IMR-90 (cell line): ENCODE results near the gene SLC39A11. TPM values are rescaled to one million over a fixed set of nuclear protein-coding genes. Genes with fewer than 3 reads are reported as not detected.

Source experiments
- ATAC-seq: fragments of 200-7000 bp; cut with Tn5 transposase; 2 replicates; pipeline ENCODE4 v1.9.1; 2020; ENCODE audit warnings: low read depth, mild to moderate bottlenecking, moderate library complexity
- BruUV-seq: library from RNA; stranded (reverse); fragments of 400-500 nt; replicated peaks from 2 replicates; lab custom pipeline; 2021; lab: Mats Ljungman, UMichigan
- CTCF ChIA-PET: fragments of 300-600 bp; formaldehyde crosslinking; extraction: SDS; loops from one replicate; lab custom pipeline; 2021; ENCODE audit warnings: antibody characterized with exemption; lab: Yijun Ruan, JAX
- POLR2A ChIA-PET: fragments of 300-600 bp; sonication (Branson Sonifier 250); formaldehyde crosslinking; loops from one replicate; lab custom pipeline; 2022; ENCODE audit warnings: antibody characterized with exemption; ENCODE audit not compliant: unreplicated experiment; lab: Charles Lee
- DNase-seq: peaks from one replicate; pipeline ENCODE4 v3.0.0; 2013
- H2AFZ ChIP-seq: replicated peaks from 2 replicates; pipeline ENCODE3; 2013; ENCODE audit warnings: low read length, mild to moderate bottlenecking; ENCODE audit not compliant: poor library complexity
- H2AK5ac ChIP-seq: 2 replicates; pipeline ENCODE4 v1.6.1; 2013; ENCODE audit warnings: low read depth, low read length, inconsistent platforms
- H2AK9ac ChIP-seq: replicated peaks from 2 replicates; pipeline ENCODE3; 2013; ENCODE audit warnings: mild to moderate bottlenecking, low read depth, low read length, moderate library complexity; ENCODE audit not compliant: poor library complexity
- H2BK120ac ChIP-seq: 2 replicates; pipeline ENCODE4 v1.6.1; 2013; ENCODE audit warnings: low read depth, low read length, inconsistent platforms
- H2BK15ac ChIP-seq: 3 replicates; pipeline ENCODE4 v1.6.1; 2013; ENCODE audit warnings: low read depth, low read length, inconsistent platforms
- H2BK20ac ChIP-seq: 2 replicates; pipeline ENCODE4 v1.6.1; 2013; ENCODE audit warnings: low read depth, mild to moderate bottlenecking, inconsistent platforms, low read length, moderate library complexity
- H2BK5ac ChIP-seq: 2 replicates; pipeline ENCODE4 v1.6.1; 2013; ENCODE audit warnings: mild to moderate bottlenecking, low read depth, low read length, inconsistent platforms; ENCODE audit not compliant: poor library complexity, severe bottlenecking
- H3K14ac ChIP-seq: replicated peaks from 2 replicates; pipeline ENCODE4 v1.6.1; 2013; ENCODE audit warnings: low read depth, low read length, inconsistent platforms
- H3K18ac ChIP-seq: 2 replicates; pipeline ENCODE4 v1.6.1; 2013; ENCODE audit warnings: low read depth, low read length, control low read depth
- H3K23ac ChIP-seq: 2 replicates; pipeline ENCODE4 v1.6.1; 2013; ENCODE audit warnings: low read depth, low read length, inconsistent platforms
- H3K27ac ChIP-seq: 2 replicates; pipeline ENCODE4 v1.5.1; 2013; ENCODE audit warnings: mild to moderate bottlenecking, control low read depth, low read length; ENCODE audit not compliant: insufficient read depth
- H3K27me3 ChIP-seq: 2 replicates; pipeline ENCODE4 v1.6.1; 2013; ENCODE audit warnings: low read length; ENCODE audit not compliant: control insufficient read depth, insufficient read depth
- H3K36me3 ChIP-seq: 2 replicates; pipeline ENCODE4 v1.6.1; 2013; ENCODE audit warnings: low read length, mixed read lengths; ENCODE audit not compliant: control insufficient read depth, insufficient read depth
- H3K4ac ChIP-seq: 2 replicates; pipeline ENCODE4 v1.6.1; 2013; ENCODE audit warnings: low read depth, low read length, inconsistent platforms
- H3K4me1 ChIP-seq: 2 replicates; pipeline ENCODE4 v1.6.1; 2013; ENCODE audit warnings: low read length, mixed read lengths; ENCODE audit not compliant: control insufficient read depth, insufficient read depth
- H3K4me2 ChIP-seq: 2 replicates; pipeline ENCODE4 v1.6.1; 2013; ENCODE audit warnings: low read depth, mild to moderate bottlenecking, control low read depth, low read length, moderate library complexity
- H3K4me3 ChIP-seq: 2 replicates; pipeline ENCODE4 v1.5.1; 2013; ENCODE audit warnings: low read depth, mild to moderate bottlenecking, control low read depth, low read length, moderate library complexity; ENCODE audit not compliant: insufficient read depth
- H3K56ac ChIP-seq: 2 replicates; pipeline ENCODE4 v1.6.1; 2013; ENCODE audit warnings: low read length, inconsistent platforms; ENCODE audit not compliant: insufficient read depth; ENCODE audit errors: extremely low read depth
- H3K79me1 ChIP-seq, 2 experiments: 2 replicates each; pipeline ENCODE4 v1.6.1; 2013; ENCODE audit warnings: low read length in 2 of 2, inconsistent platforms in 1 of 2, low read depth in 1 of 2
- H3K9ac ChIP-seq: 2 replicates; pipeline ENCODE4 v1.6.1; 2013; ENCODE audit warnings: low read depth, low read length, control low read depth
- H3K9me1 ChIP-seq: 2 replicates; pipeline ENCODE4 v1.6.1; 2013; ENCODE audit warnings: low read length, inconsistent platforms; ENCODE audit not compliant: insufficient read depth
- H3K9me3 ChIP-seq: 2 replicates; pipeline ENCODE4 v1.6.1; 2013; ENCODE audit warnings: low read length; ENCODE audit not compliant: control insufficient read depth, insufficient read depth
- H4K20me1 ChIP-seq: 2 replicates; pipeline ENCODE4 v1.6.1; 2013; ENCODE audit warnings: low read length, inconsistent platforms; ENCODE audit not compliant: insufficient read depth
- H4K5ac ChIP-seq: 2 replicates; pipeline ENCODE4 v1.6.1; 2013; ENCODE audit warnings: mild to moderate bottlenecking, low read depth, low read length, control low read depth
- H4K8ac ChIP-seq, 2 experiments: 2 replicates each; pipeline ENCODE4 v1.6.1; 2013; ENCODE audit warnings: low read depth in 2 of 2, low read length in 2 of 2, control low read depth in 1 of 2, inconsistent platforms in 1 of 2
- H4K91ac ChIP-seq: 2 replicates; pipeline ENCODE4 v1.6.1; 2013; ENCODE audit warnings: low read depth, low read length, inconsistent platforms; ENCODE audit not compliant: insufficient read depth
- CHD1 ChIP-seq: IDR thresholded peaks from 2 replicates; pipeline ENCODE4 v1.6.1; 2012; ENCODE audit warnings: low read depth, low read length, improper control_type of control experiment
- CTCF ChIP-seq: conservative IDR thresholded peaks from 2 replicates; pipeline ENCODE4 v1.5.1; 2012; ENCODE audit warnings: mild to moderate bottlenecking, low read depth, low read length, improper control_type of control experiment
- MAFK ChIP-seq: IDR thresholded peaks from 2 replicates; pipeline ENCODE4 v1.6.1; 2012; ENCODE audit warnings: low read depth, low read length, improper control_type of control experiment
- WGBS, 2 experiments: methylation state at CpG; one replicate each; pipeline versions ENCODE4 v1.1.5 to v1.1.7; 2013; ENCODE audit warnings: missing lambda C conversion rate in 2 of 2; ENCODE audit not compliant: insufficient read length in 1 of 2; ENCODE audit errors: extremely low coverage in 2 of 2; 5-methylcytosine and 5-hydroxymethylcytosine counted together
- dilution Hi-C: fragments of 300-500 bp; cut with HindIII; formaldehyde crosslinking; loops from one replicate; pipeline ENCODE4 v1.14.3; 2018; ENCODE audit warnings: low sequenced_read_pairs; ENCODE audit not compliant: unreplicated experiment
- in situ Hi-C: fragments of 300-500 bp; cut with MboI; formaldehyde crosslinking; loops from 3 replicates; pipeline ENCODE4 v1.14.3; 2019; ENCODE audit warnings: low sequenced_read_pairs, inconsistent platforms, mixed read lengths
- intact Hi-C: fragments of 100-400 bp; cut with micrococcal nuclease; formaldehyde crosslinking; loops from 2 replicates; pipeline ENCODE4 v1.10.0; 2022
- polyA plus RNA-seq, 3 experiments: library from polyadenylated mRNA; depleted of rRNA; stranded (reverse); fragments of >200 nt; gene quantifications; 2 replicates each; pipeline ENCODE4 v1.2.3, GENCODE V29; 2012; ENCODE audit warnings: low replicate concordance in 1 of 3
- total RNA-seq: library from RNA; depleted of rRNA; stranded (reverse); fragments of >200 nt; gene quantifications from 2 replicates; pipeline ENCODE4 v1.2.3, GENCODE V29; 2012

Gene SLC39A11
- total and polyA plus RNA-seq, 2 of the 4 experiments (the other 2 are of a cell fraction), result 8.8 to 14.3 TPM

- intact Hi-C loops (no loop called here), dilution Hi-C loops (no loop called here), in situ Hi-C loops (no loop called here)
- H3K4ac ChIP-seq, result no peak overlapping the region
- no peak overlapping the region for H3K14ac ChIP-seq
- no peak overlapping the region for H4K5ac ChIP-seq
- no peak overlapping the region for H3K4me2 ChIP-seq
- no peak overlapping the region for H3K56ac ChIP-seq
- DNase-seq (peak; percentile 16), ATAC-seq (no peak)
- no peaks in the 10 kb centered on the region; the same call in 1 of the 2 replicates for H3K27me3 ChIP-seq
- CTCF ChIA-PET, result no interaction called here
- H4K8ac ChIP-seq, result no peak overlapping the region
- TF ChIP-seq MAFK (peak; percentile 66; the same call in 1 of the 2 replicates), CTCF (no peak), CHD1 (no peak)
- no peaks in the 10 kb centered on the region for H3K4me1 ChIP-seq
- peaks cover 3% of the 10 kb centered on the region; the same call in 1 of the 2 replicates for H3K9me1 ChIP-seq
- H2AK5ac ChIP-seq, result no peak overlapping the region
- H2BK120ac ChIP-seq, result no peak overlapping the region
- no peak overlapping the region for H2BK15ac ChIP-seq
- H3K27ac ChIP-seq, result no peak overlapping the region
- H3K4me3 ChIP-seq, result no peak overlapping the region
- WGBS, 2 experiments, result no CpG with 5 or more reads among the region's 2 CpGs
- H3K23ac ChIP-seq, result no peak overlapping the region
- no peaks in the 10 kb centered on the region for H3K9me3 ChIP-seq
- no peak overlapping the region for H3K18ac ChIP-seq
- H2AFZ ChIP-seq, result no peak overlapping the region
- H2AK9ac ChIP-seq, result no peak overlapping the region
- no peak overlapping the region for H4K91ac ChIP-seq
- no peaks in the 10 kb centered on the region for H3K36me3 ChIP-seq
- H2BK5ac ChIP-seq, result no peak overlapping the region
- no peaks in the 10 kb centered on the region for H3K79me1 ChIP-seq
- POLR2A ChIA-PET, result no interaction called here
- BruUV-seq, result TSS peak; percentile 81
- no peaks in the 10 kb centered on the region for H4K20me1 ChIP-seq
- H3K9ac ChIP-seq, result no peak overlapping the region
- H2BK20ac ChIP-seq, result no peak overlapping the region
These were observed 446.3 kb downstream of the SLC39A11 start for GRCh38 chr17:72646176-72646575.
